ENCODE results near the gene OLFML1. TPM values are rescaled to one million over a fixed set of nuclear protein-coding genes. Genes with fewer than 3 reads are reported as not detected.

The OLFML1 gene
- total RNA-seq, 1 donor from 2014 or later = 12.9 TPM

GRCh38 chr11:7532405-7533145, 47.3 kb downstream of the OLFML1 start:
- DNase-seq (ENCODE audit: low spot score) = no peak

GRCh38 chr11:7533199-7534041, 48.1 kb downstream of the OLFML1 start:
- DNase-seq (ENCODE audit: low spot score) = no peak

- DNase-seq (ENCODE audit: low spot score) = no peak
These were observed 48.7 kb downstream of the OLFML1 start for GRCh38 chr11:7534042-7534378.

- DNase-seq (ENCODE audit: low spot score) = no peak
These were observed 50.8 kb downstream of the OLFML1 start for GRCh38 chr11:7536100-7536499.

- DNase-seq (ENCODE audit: low spot score) = no peak
These were observed 52.0 kb downstream of the OLFML1 start for GRCh38 chr11:7537265-7537664.

GRCh38 chr11:7538031-7538430, 52.7 kb downstream of the OLFML1 start:
- no peak for DNase-seq (ENCODE audit: low spot score)

GRCh38 chr11:7538466-7539454, 53.5 kb downstream of the OLFML1 start:
- DNase-seq (ENCODE audit: low spot score) = no peak

GRCh38 chr11:7540830-7541555, 55.7 kb downstream of the OLFML1 start:
- DNase-seq (ENCODE audit: low spot score) = no peak

GRCh38 chr11:7543302-7543701, 58.0 kb downstream of the OLFML1 start:
- DNase-seq (ENCODE audit: low spot score) = no peak

- no peak for DNase-seq (ENCODE audit: low spot score)
These were observed 58.7 kb downstream of the OLFML1 start for GRCh38 chr11:7544021-7544420.

- DNase-seq (ENCODE audit: low spot score) = no peak
These were observed 60.3 kb downstream of the OLFML1 start for GRCh38 chr11:7545611-7546010.

- no peak for DNase-seq (ENCODE audit: low spot score)
These were observed 61.1 kb downstream of the OLFML1 start for GRCh38 chr11:7546324-7546791.

- no peak for DNase-seq (ENCODE audit: low spot score)
These were observed 62.4 kb downstream of the OLFML1 start for GRCh38 chr11:7547687-7548086.

- DNase-seq (ENCODE audit: low spot score) = no peak
These were observed 63.5 kb downstream of the OLFML1 start for GRCh38 chr11:7548659-7549274.

- DNase-seq (ENCODE audit: low spot score) = no peak
These were observed 64.4 kb downstream of the OLFML1 start for GRCh38 chr11:7549681-7550080.

- DNase-seq (ENCODE audit: low spot score) = no peak
These were observed 66.3 kb downstream of the OLFML1 start for GRCh38 chr11:7551571-7551970.

- no peak for DNase-seq (ENCODE audit: low spot score)
These were observed 67.4 kb downstream of the OLFML1 start for GRCh38 chr11:7552666-7553065.

GRCh38 chr11:7555052-7555699, 69.9 kb downstream of the OLFML1 start:
- DNase-seq (ENCODE audit: low spot score) = peak; percentile 68

GRCh38 chr11:7558046-7558445, 72.7 kb downstream of the OLFML1 start:
- no peak for DNase-seq (ENCODE audit: low spot score)
